K562 (cell line): ENCODE results near the gene CHTF8. TPM values are rescaled to one million over a fixed set of nuclear protein-coding genes. Genes with fewer than 3 reads are reported as not detected.

Experiments used
- ATAC-seq: fragments of 200-7000 bp; cut with Tn5 transposase; 3 replicates; pipeline ENCODE4 v1.9.1; 2020; ENCODE audit warnings: moderate library complexity
- BruUV-seq: library from RNA; stranded (reverse); fragments of 400-500 nt; replicated peaks from 2 replicates; lab custom pipeline; 2021; lab: Mats Ljungman, UMichigan
- CTCF ChIA-PET: fragments of 300-600 bp; formaldehyde crosslinking; extraction: SDS; loops from one replicate; lab custom pipeline; 2021; ENCODE audit warnings: low intra/inter-chr PET ratio; lab: Yijun Ruan, JAX
- POLR2A ChIA-PET: fragments of 300-600, 350-650 bp; sonication (Branson Sonifier 250); formaldehyde crosslinking; extraction: SDS; loops from one replicate; lab custom pipeline; 2021; ENCODE audit warnings: antibody characterized with exemption, inconsistent platforms; lab: Yijun Ruan, JAX
- DNase-seq, 4 experiments: peaks; one replicate each; pipeline versions ENCODE4 v3.0.0 to v3.0.0-alpha.2; 2011 to 2018; ENCODE audit warnings: low spot score in 3 of 4, mixed read lengths in 3 of 4; ENCODE audit errors: extremely low read depth in 1 of 4
- FAIRE-seq: peaks from 2 replicates; lab custom pipeline; 2011; peaks lifted over from hg19 to GRCh38; lab: Jason Lieb, UNC
- H2AFZ ChIP-seq: 2 replicates; pipeline ENCODE4 v1.6.0; 2011; ENCODE audit warnings: low read depth, low read length, control low read depth, inconsistent platforms
- H3K27ac ChIP-seq: fragments of 200-600 bp; 3 replicates; pipeline ENCODE4 v1.8.0; 2011; ENCODE audit warnings: low read depth, mild to moderate bottlenecking, control low read depth, inconsistent platforms, low read length, moderate library complexity, mixed read lengths; ENCODE audit errors: extremely low read depth
- H3K27me3 ChIP-seq, 2 experiments: fragments of 300-600 bp in 1 of 2; 2 replicates in 1 of 2; 3 replicates in 1 of 2; pipeline versions ENCODE4 v1.6.0 to v1.8.0; 2011; ENCODE audit warnings: inconsistent platforms in 2 of 2, low read length in 2 of 2, mild to moderate bottlenecking in 1 of 2, mixed read lengths in 1 of 2, moderate library complexity in 1 of 2; ENCODE audit not compliant: control insufficient read depth in 2 of 2, insufficient read depth in 2 of 2
- H3K36me3 ChIP-seq: fragments of 300-600 bp; 3 replicates; pipeline ENCODE4 v1.8.0; 2011; ENCODE audit warnings: mild to moderate bottlenecking, low read length, inconsistent platforms; ENCODE audit not compliant: control insufficient read depth, insufficient read depth
- H3K4me1 ChIP-seq, 2 experiments: fragments of 200-600 bp in 1 of 2; replicated peaks in 1 of 2; 2 replicates in 1 of 2; 3 replicates in 1 of 2; pipeline versions ENCODE4 v1.5.1 to v1.8.0; 2011; ENCODE audit warnings: inconsistent platforms in 2 of 2, low read length in 2 of 2, mild to moderate bottlenecking in 1 of 2, mixed read lengths in 1 of 2, moderate library complexity in 1 of 2; ENCODE audit not compliant: control insufficient read depth in 2 of 2, insufficient read depth in 2 of 2
- H3K4me2 ChIP-seq: 2 replicates; pipeline ENCODE4 v1.6.1; 2011; ENCODE audit warnings: low read length, control low read depth, inconsistent platforms, mixed read lengths; ENCODE audit not compliant: insufficient read depth
- H3K4me3 ChIP-seq: fragments of 200-600 bp; sonication (generic), shearing (Covaris generic); 2 replicates; pipeline ENCODE4 v1.5.1; 2016; ENCODE audit warnings: control low read depth, inconsistent platforms
- H3K79me2 ChIP-seq: fragments of 200-600 bp; 3 replicates; pipeline ENCODE4 v1.8.0; 2011; ENCODE audit warnings: low read length, inconsistent platforms; ENCODE audit not compliant: control insufficient read depth, insufficient read depth
- H3K9ac ChIP-seq, 2 experiments: 2 replicates each; pipeline versions ENCODE4 v1.6.0 to v1.6.1; 2011; ENCODE audit warnings: low read depth in 2 of 2, low read length in 2 of 2, control low read depth in 1 of 2, inconsistent platforms in 1 of 2, mild to moderate bottlenecking in 1 of 2, mixed read lengths in 1 of 2; ENCODE audit not compliant: insufficient read depth in 1 of 2
- H3K9me1 ChIP-seq: one replicate; pipeline ENCODE4 v1.6.0; 2011; ENCODE audit warnings: inconsistent platforms, mild to moderate bottlenecking, low read length, moderate library complexity; ENCODE audit not compliant: control insufficient read depth, insufficient read depth
- H3K9me3 ChIP-seq: replicated peaks from 2 replicates; pipeline ENCODE4 v1.5.1; 2011; ENCODE audit warnings: low read depth, low read length, inconsistent platforms; ENCODE audit not compliant: control insufficient read depth, insufficient read depth
- H4K20me1 ChIP-seq: replicated peaks from 2 replicates; pipeline ENCODE4 v1.6.1; 2011; ENCODE audit warnings: low read length, inconsistent platforms, mixed read lengths; ENCODE audit not compliant: control insufficient read depth, insufficient read depth
- EGR1 ChIP-seq: fragments of 450-650 bp; conservative IDR thresholded peaks from 2 replicates; pipeline ENCODE4 v1.6.1; 2017; ENCODE audit warnings: mild to moderate bottlenecking
- EWSR1 ChIP-seq: fragments of 450-650 bp; IDR thresholded peaks from 2 replicates; pipeline ENCODE4 v1.6.1; 2018; ENCODE audit warnings: borderline replicate concordance, mild to moderate bottlenecking, low read depth, moderate library complexity; ENCODE audit not compliant: partially characterized antibody
- GABPB1 ChIP-seq: sonication (generic); formaldehyde crosslinking; IDR thresholded peaks from 2 replicates; pipeline ENCODE4 v1.8.0; 2022; ENCODE audit warnings: mild to moderate bottlenecking, missing genetic modification reagents
- RBM39 ChIP-seq: fragments of 200-400 bp; formaldehyde crosslinking; optimal IDR thresholded peaks from 2 replicates; pipeline ENCODE3; 2018; ENCODE audit warnings: low read depth, low read length
- SMARCA4 ChIP-seq: fragments of 450-650 bp; IDR thresholded peaks from 2 replicates; pipeline ENCODE4 v1.6.1; 2016
- TCF15 ChIP-seq: fragments of 250-450 bp; sonication (Bioruptor Pico); IDR thresholded peaks from 2 replicates; pipeline ENCODE4 v1.8.0; 2022; ENCODE audit warnings: moderate library complexity, mild to moderate bottlenecking, inconsistent platforms
- ZFPM2 ChIP-seq: fragments of 250-450 bp; sonication (Bioruptor Pico); IDR thresholded peaks from 2 replicates; pipeline ENCODE4 v1.5.1; 2022; ENCODE audit warnings: mild to moderate bottlenecking
- ZNF174 ChIP-seq: fragments of 250-450 bp; sonication (Bioruptor Pico); IDR thresholded peaks from 2 replicates; pipeline ENCODE4 v1.4.0; 2020; ENCODE audit warnings: mild to moderate bottlenecking
- ZSCAN29 ChIP-seq: fragments of 450-650 bp; IDR thresholded peaks from 2 replicates; pipeline ENCODE4 v1.6.1; 2017
- WGBS: fragments of 100-300 bp; shearing (Covaris generic); methylation state at CpG from one replicate; pipeline ENCODE4 v1.1.6; 2016; ENCODE audit warnings: low coverage, mixed read lengths; ENCODE audit not compliant: insufficient coverage; ENCODE audit errors: missing lambda C conversion rate; 5-methylcytosine and 5-hydroxymethylcytosine counted together
- in situ Hi-C: fragments of 300-500 bp; cut with MboI; formaldehyde crosslinking; loops from 4 replicates; pipeline ENCODE4 v1.15.0; 2018; ENCODE audit warnings: inconsistent platforms, mixed read lengths
- intact Hi-C: fragments of 100-400 bp; cut with micrococcal nuclease; formaldehyde crosslinking; loops from 2 replicates; pipeline ENCODE4 v1.14.2; 2022
- polyA plus RNA-seq, 8 experiments: library from polyadenylated mRNA; depleted of rRNA in 4 of 8; stranded (reverse) in 5 of 8; unstranded in 3 of 8; fragments of >200 nt; fragmentation: Nextera tagmentation in 2 of 8; fragmentation: Illumina TruSeq in 1 of 8; extraction: Ambion mirVana in 2 of 8; extraction: Trizol in 1 of 8; gene quantifications; 2 replicates each; pipeline versions ENCODE4 v1.2.1 to v1.2.3, GENCODE V29; 2011 to 2014; ENCODE audit warnings: inconsistent platforms in 1 of 8, missing spikeins in 1 of 8
- total RNA-seq, 7 experiments: library from RNA; depleted of rRNA in 6 of 7; stranded (reverse); fragments of >200 nt in 6 of 7; fragmentation: Illumina TruSeq in 2 of 7; extraction: Trizol in 2 of 7; gene quantifications; 2 replicates each; pipeline versions ENCODE4 v1.2.1 to v1.2.3, GENCODE V29; 2011 to 2021; ENCODE audit warnings: low replicate concordance in 1 of 7

The CHTF8 gene
- total and polyA plus RNA-seq, 9 of the 15 experiments (the other 6 are each of a cell fraction or from before 2014, with no cell fraction given), result 20.2 to 199 (median 108) TPM

DNA sequence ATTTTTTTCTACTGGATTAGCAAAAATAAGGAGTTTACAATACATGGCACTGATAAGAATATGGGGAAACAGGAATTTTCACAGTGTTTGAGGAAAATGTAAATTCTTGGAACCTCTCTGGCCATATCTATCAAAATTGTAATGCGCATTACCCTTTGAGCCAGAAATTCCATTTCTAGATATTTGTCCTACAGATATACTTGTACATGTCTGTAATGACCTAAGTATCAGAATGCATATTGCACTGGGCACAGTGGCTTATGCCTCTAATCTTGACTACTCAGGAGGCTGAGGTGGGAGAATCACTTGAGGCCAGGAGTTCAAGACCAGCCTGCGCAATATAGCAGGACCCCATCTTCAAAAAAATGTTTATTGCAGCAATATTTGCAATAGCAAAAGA lies 52.7 kb downstream of the CHTF8 start:
- no peak for FAIRE-seq
- ChIA-PET POLR2A (no interaction called here), CTCF (no interaction called here)
- in situ Hi-C loops (no loop called here), intact Hi-C loops (no loop called here)
- no peak overlapping the region for H3K27ac ChIP-seq
- no peaks in the 10 kb centered on the region for H3K79me2 ChIP-seq
- H3K4me2 ChIP-seq, result no peak overlapping the region
- H3K4me3 ChIP-seq, result no peak overlapping the region
- BruUV-seq, result no TSS peak
- no peak overlapping the region for H3K9ac ChIP-seq
- 97% methylated on average over 2 of the region's 2 CpGs for WGBS
- H4K20me1 ChIP-seq, result no peaks in the 10 kb centered on the region
- ATAC-seq, result no peak
- no peaks in the 10 kb centered on the region for H3K9me3 ChIP-seq
- no peak for DNase-seq
- H3K27me3 ChIP-seq, result no peaks in the 10 kb centered on the region
- TF ChIP-seq EWSR1 (no peak), SMARCA4 (no peak), ZSCAN29 (no peak), GABPB1 (CRISPR knock-in tag) (no peak), ZNF174 (CRISPR knock-in tag) (no peak), ZFPM2 (CRISPR knock-in tag) (no peak), EGR1 (no peak), TCF15 (CRISPR knock-in tag) (no peak), RBM39 (no peak)
- peaks cover 4% of the 10 kb centered on the region for H3K9me1 ChIP-seq
- H2AFZ ChIP-seq, result no peak overlapping the region
- H3K36me3 ChIP-seq, result no peaks in the 10 kb centered on the region
- no peaks in the 10 kb centered on the region for H3K4me1 ChIP-seq
